NCI-H526 (cell line): Measurements from ENCODE around the gene EEF1B2.
A peak's percentile ranks its signal among the peaks of the same experiment; 100 is the strongest.
"Not testable (repeated sequence)": the region's sequence is repeated elsewhere in the genome, so short reads cannot be mapped to it uniquely, and the experiment has no call there.

Experiments
- DNase-seq, 2 experiments: peaks; one replicate each; lab custom pipeline; 2025; lab: John Stamatoyannopoulos, UW

Gene EEF1B2

GRCh38 chr2:206159346-206160124 lies at the start of gene EEF1B2, which contains the start of gene NDUFS1:
Gene EEF1B2, plus strand, starts transcription at chr2:206159895. Its CDS starts 85 bp downstream, at chr2:206159980.
Gene NDUFS1, minus strand, starts transcription at chr2:206159444. Its CDS starts 5,766 bp downstream, at chr2:206153678.
- DNase-seq = peak; percentile 96 to 99

DNA sequence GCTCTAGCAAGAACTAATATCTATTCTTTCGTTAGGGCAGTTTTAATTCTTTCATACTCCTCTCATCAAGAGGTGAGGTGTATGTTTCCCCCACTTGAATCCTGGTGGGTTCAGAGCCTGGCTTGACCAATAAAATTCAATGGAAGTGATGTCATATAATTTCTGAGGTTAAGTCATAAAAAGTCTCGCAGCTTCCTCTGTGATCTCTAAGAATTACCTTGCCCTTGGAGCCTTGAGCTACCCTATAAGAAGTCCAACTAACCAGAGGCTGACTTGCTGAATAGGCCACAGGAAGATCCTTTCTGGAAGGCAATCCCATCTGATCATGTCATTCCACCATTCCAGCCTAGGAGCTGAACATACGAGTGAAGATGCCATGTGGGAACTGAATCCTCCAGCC lies 47.6 kb upstream of the EEF1B2 start:
- DNase-seq = no peak

GRCh38 chr2:206112846-206113547 lies 46.7 kb upstream of the EEF1B2 start:
- no peak for DNase-seq

DNA sequence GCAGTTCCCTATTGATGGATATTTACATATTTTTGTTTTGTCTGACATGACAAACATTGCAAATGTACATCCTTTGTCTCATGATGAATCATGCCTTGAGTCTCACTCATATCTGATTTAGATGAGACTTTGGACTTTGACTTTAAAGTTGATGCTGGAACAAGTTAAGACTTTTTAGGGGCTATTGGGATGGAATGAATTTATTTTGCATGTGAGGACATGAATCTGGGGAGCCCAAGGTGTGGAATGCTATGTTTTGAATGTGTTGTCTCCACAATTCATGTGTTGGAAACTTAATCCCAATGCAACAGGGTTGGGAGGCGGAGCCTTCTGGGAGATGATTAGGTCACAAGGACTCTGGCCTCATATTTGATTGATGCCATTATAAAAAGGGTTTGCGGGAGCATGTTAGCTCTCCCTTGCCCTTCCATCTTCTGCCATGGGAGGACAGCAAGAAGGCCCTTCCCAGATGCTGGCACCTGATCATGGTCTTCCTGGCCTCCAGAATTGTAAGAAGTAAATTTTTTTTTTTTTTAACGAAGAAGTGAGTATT lies 44.6 kb upstream of the EEF1B2 start:
- no peak for DNase-seq

GRCh38 chr2:206116278-206116677 lies 43.4 kb upstream of the EEF1B2 start:
- DNase-seq = no peak

- not testable (repeated sequence) for DNase-seq
Observed at GRCh38 chr2:206122569-206122968, 37.1 kb upstream of the EEF1B2 start.

DNA sequence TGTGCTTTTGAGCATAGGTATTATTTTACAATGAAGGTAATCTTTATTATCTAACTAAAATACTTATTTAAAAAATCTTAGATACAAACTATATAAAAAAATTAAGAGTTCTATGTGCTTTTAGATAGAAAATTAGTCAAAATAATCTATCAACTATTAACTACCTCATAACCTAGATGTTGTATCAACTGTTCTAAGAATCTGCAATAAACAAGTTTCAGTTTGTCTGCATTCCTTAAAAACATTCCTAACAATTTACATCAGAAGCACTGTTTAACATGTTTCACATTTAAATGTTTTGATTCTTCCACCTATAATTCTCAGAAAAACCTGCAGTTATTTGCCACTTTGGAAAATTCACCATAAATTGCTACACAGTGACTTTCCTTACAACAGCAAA lies 33.8 kb upstream of the EEF1B2 start:
- no peak for DNase-seq

DNA sequence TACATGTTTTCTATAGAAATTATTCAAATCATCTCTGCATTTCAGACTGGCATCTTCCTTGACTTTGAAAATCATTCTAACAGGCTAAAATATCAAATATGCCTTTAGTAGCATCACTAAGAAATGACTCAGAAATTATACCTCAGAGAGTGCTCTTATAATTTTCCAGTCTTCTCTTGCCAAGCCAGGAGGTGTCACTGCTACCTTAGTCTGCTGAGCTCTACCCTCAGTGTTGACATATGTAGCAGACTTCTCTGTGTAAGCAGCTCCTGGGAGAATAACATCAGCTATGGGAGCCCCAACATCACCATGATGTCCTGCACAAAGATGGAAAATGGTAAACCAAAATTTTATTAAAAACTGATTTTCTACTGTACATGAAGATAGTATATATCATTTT lies 32.0 kb upstream of the EEF1B2 start:
- DNase-seq = peak in 1 of 2 experiments; percentile 6

- no peak for DNase-seq
Observed at GRCh38 chr2:206143451-206143850, 16.2 kb upstream of the EEF1B2 start.

DNA sequence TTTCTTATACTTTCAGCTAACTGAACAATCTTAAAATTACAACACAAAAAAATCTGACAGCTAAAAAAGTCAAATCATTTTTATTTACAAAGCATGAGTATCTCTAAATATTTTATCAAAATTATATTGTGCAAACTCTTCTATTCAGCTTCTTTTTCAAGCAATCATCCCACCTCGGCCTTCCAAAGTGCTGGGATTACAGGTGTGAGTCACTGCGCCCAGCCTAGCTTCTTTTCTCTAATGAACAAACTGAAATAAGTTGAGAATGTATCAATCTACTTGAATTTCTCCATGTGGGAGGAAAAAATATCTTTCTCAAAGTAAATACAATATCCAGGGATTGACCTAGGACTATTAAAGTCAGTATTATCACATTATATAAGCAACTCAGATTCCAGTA lies 15.3 kb upstream of the EEF1B2 start:
- DNase-seq = no peak

DNA sequence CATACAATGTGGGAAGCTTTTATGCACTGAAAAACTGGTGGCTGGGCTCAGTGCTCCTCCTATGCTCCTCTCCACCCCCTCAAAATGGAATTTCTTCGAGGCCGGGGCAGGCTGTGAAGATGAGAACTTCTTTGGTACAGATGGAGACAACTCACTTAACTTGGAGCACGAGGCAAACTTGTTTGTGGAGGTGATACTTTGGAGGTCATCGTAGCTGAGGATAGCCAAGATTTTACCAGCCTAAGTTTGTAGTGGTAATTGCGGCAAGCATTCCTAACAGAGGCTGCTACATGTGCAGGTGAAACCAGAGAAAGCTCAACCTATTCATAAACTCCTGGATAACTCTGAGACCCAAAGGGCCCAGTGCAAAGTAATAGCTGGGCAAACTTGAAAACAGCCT lies 14.0 kb upstream of the EEF1B2 start:
- no peak for DNase-seq

GRCh38 chr2:206149330-206149729 lies 10.4 kb upstream of the EEF1B2 start:
- no peak for DNase-seq

DNA sequence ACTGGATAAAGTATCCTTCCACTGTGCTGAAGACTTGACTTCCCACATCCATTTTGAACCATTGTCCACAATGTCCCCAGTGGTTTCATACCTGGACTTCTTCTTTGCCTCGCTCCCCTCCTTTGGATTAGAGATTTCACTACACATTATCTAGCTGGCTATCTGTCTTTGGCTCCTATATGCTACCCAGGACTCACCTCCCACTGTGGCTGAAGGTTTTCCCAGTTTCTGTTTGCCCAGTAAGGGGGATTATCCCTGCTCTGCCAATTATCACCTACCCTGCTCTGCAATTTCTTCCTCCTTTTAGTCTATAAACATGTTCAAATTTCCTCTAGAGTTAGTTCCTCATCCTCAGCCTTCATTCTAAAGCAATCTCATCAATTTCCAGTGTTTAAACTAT lies 9.5 kb upstream of the EEF1B2 start:
- no peak for DNase-seq

DNA sequence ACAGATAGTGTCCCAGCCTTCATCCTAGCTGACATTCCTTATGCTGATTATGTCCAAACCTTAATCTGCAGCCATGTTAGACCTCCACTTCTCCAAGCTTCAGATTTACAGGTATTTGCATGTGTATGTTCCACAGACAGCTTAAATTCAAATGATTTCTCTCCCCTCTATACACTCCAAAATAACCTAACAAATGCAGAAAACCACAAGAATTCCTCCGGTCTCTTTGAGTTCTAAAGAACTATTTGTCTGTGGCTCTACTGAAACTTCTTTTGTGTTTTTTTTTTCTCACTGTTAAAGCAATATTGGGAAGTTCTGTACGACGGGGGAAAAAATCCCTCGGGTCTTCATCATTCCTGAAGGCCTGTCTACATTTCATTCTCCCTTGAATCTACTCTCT lies 9.1 kb upstream of the EEF1B2 start:
- peak in 1 of 2 experiments; percentile 35 for DNase-seq

DNA sequence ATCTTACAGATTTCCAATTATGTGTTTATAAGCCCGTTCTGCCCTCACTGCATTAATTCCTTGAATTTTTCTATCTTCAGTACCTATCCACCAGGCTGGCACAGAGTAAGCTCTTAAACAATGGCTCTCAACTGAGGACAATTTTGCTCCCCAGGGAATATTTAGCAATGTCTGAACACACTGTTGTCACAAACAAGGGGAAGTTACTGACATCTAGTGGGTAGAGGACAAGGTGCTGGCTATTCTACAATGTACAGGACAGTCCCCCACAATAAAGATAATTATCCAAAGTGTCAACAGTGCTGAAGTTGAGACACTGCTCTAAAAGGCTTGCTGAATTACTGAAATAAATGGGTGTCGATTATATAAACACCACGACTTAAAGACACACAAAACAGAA lies 5.5 kb upstream of the EEF1B2 start:
- DNase-seq = peak in 1 of 2 experiments; percentile 13

GRCh38 chr2:206157014-206157413 lies 2.7 kb upstream of the EEF1B2 start:
- DNase-seq = not testable (repeated sequence)

- DNase-seq = peak; percentile 10 to 52
Observed at GRCh38 chr2:206158563-206159345, 941 bp upstream of the EEF1B2 start.

DNA sequence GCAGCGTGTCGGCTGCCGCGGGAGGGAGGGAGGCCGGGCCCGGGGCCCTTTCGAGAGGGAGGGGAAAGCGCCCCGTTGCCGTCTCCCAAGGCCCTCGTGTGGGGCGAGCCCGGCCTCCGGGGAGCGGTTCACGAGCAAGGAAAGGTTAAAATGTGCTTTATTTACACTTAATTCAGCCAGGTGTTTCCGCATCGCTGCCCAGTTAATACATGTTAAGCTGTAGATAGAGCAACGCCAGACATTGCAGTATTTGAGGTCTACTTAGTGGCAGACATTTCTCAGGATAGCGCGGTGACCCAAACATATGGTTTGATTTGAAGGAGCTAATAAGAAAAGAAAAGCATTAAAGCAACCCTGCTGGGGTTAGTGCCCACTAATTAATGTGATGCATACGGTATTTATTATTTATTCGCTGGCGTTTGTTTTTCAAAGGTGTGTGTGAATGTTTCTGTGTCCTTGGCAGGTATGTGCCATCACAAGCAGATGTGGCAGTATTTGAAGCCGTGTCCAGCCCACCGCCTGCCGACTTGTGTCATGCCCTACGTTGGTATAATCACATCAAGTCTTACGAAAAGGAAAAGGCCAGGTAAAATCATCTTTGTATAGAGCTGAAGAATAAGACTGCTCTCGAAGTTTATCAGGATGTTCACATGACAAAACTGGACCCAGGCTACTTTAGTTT lies 571 bp downstream of the EEF1B2 start:
- peak in 1 of 2 experiments; percentile 81 for DNase-seq

DNA sequence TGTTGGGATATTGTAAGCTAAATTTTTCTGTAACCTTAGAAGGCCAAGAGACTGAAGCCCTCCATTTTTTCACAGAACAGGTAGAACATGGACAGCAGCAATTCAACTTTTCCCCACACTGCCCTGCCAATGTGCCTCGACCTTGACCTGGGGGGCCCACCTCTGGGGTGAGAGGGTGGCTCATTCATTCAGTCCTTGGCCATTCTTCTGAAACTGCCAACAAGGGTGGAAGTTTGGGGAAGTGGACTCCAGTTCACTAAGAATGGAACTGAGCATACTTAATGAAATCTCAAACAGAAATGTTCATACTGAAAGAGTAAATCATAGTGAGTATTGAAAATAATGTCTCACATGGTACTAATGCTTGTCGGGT lies 1.1 kb downstream of the EEF1B2 start:
- no peak for DNase-seq

DNA sequence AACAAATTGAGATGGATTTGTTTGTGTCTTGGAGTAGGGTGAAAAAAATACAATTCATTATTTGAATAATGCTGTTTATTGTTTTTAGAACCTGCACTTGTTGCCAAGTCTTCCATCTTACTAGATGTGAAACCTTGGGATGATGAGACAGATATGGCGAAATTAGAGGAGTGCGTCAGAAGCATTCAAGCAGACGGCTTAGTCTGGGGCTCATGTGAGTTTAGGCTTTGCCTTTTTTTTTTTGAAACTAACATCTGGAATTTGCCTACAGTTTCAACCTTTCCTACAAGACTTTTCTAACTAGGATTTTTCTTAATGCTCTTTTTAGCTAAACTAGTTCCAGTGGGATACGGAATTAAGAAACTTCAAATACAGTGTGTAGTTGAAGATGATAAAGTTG lies 2.7 kb downstream of the EEF1B2 start:
- DNase-seq = not testable (repeated sequence)

- no peak for DNase-seq
Observed at GRCh38 chr2:206163251-206163880, 3.7 kb downstream of the EEF1B2 start.
